ENCODE measurements around the gene FRMD4B. TPM values are rescaled to one million over a fixed set of nuclear protein-coding genes. Genes with fewer than 3 reads are reported as not detected.

FRMD4B gene
- total RNA-seq = 10 to 100 TPM; 29.6 to 51.3 TPM

GRCh38 chr3:69385723-69386555 is at the start of gene FRMD4B:
Gene FRMD4B (minus strand): TSS chr3:69386088. CDS start chr3:69385989, 99 bp downstream.

GRCh38 chr3:69122403-69122802 is 263.5 kb downstream of the FRMD4B start, which contains the start of gene LMOD3:
Gene LMOD3 (minus strand): TSS chr3:69122595. CDS start chr3:69122386, 209 bp downstream.

All from melanocyte of skin (primary cell).